ENCODE measurements around the gene YIF1A. TPM values are rescaled to one million over a fixed set of nuclear protein-coding genes. Genes with fewer than 3 reads are reported as not detected.
"Not testable (repeated sequence)": the region's sequence is repeated elsewhere in the genome, so short reads cannot be mapped to it uniquely, and the experiment has no call there.

The YIF1A gene
- total and polyA plus RNA-seq, 2 experiments from 2014 or later, result 222 to 259 TPM

DNA sequence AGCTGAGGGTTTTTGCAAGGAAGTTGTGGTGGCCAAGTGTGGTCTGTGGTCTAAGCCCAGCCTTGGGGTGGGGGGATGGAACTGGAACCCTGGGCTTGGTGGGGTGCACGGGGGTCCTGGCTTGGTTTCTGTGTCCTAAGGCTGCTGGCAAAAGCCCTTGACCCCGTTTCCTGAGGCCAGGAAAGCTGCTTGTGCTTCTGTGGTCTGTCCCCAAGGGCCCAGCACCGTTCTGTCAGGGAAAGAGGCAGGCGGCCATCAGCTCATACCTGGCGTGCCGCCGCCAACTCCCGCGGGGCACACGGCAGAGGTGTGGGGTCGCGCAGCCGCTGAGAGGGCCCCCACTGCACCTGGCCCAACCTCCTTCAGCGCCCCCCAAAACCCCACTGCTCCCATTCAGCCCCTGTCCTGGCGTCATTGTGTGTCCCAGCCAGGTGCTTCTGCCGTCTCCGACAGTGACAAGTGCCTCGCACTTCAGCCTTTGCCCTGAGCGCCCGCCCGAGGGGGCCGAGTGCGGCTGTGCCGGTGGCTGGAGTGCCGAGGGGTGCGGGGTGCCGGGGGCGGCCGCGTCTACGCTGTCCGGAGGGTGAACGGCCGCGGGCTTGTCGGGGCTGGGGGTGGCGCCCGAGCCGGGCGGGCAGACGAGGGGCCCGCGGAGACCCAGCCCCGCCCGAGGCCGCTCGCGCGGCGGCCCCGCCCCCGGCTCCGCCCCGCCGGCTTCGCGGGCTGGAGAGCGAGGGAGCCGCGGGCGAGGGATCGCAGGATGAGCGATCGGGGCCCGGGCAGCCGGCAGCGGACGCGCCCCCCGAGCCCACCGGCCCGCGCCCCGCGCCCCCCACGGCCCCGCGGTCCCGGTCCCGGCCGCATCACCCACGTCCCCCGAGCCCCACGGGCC is 11.2 kb downstream of the YIF1A start, which contains the start of gene CNIH2:
TSS of gene CNIH2 (plus strand) at position 705 of the 892 bp plus-strand sequence. CDS start 282 bp downstream, outside the sequence.
- H3F3A ChIP-seq (ENCODE audit: insufficient read depth), result peaks cover 15% of the 10 kb centered on the region
- H3K4me1 ChIP-seq (ENCODE audit: insufficient read depth), result no peaks in the 10 kb centered on the region
- peak within 1 kb of the TSS; percentile 61 for H3K4me2 ChIP-seq (ENCODE audit: unreplicated experiment)
- in situ Hi-C loops (cut with MboI), result no loop called here
- no peak for TF ChIP-seq EZH2 (IDR thresholded peaks at IDR 0.05; ENCODE audit: insufficient read depth, poor library complexity, severe bottlenecking)
- no peak for TF ChIP-seq EZH2phosphoT487 (IDR thresholded peaks at IDR 0.05; ENCODE audit: insufficient read depth, low read depth)
- WGBS, 2 experiments (ENCODE audit: low coverage in 1 of 2, low lambda C conversion rate in 2 of 2, missing lambda C conversion rate in 2 of 2), result 15 to 22% methylated on average over 30 to 31 of the region's 84 CpGs
- 0 out of 2 replicates have a peak, but pooled peaks cover 3% of the 10 kb centered on the region for H3K79me2 ChIP-seq (ENCODE audit: insufficient read depth)
- peak; percentile 62 for DNase-seq
- no peaks in the 10 kb centered on the region for H3K9me2 ChIP-seq (ENCODE audit: insufficient read depth)
- H3K9me3 ChIP-seq (ENCODE audit: low read depth), result no peaks in the 10 kb centered on the region
- H3K9ac ChIP-seq, result no peak within 1 kb of the TSS
- H2AFZ ChIP-seq, result no peak within 1 kb of the TSS
- H4K20me1 ChIP-seq (ENCODE audit: insufficient read depth), result no peaks in the 10 kb centered on the region
- no peak within 1 kb of the TSS for H3K27ac ChIP-seq
- peaks cover 10% of the 10 kb centered on the region; the same call in 1 of the 2 replicates for H3K36me3 ChIP-seq (ENCODE audit: low read depth)
- peak within 1 kb of the TSS; percentile 55; the same call in 1 of the 2 replicates for H3K4me3 ChIP-seq
- H3K27me3 ChIP-seq (replicated peaks; ENCODE audit: insufficient read depth), result no peaks in the 10 kb centered on the region

DNA sequence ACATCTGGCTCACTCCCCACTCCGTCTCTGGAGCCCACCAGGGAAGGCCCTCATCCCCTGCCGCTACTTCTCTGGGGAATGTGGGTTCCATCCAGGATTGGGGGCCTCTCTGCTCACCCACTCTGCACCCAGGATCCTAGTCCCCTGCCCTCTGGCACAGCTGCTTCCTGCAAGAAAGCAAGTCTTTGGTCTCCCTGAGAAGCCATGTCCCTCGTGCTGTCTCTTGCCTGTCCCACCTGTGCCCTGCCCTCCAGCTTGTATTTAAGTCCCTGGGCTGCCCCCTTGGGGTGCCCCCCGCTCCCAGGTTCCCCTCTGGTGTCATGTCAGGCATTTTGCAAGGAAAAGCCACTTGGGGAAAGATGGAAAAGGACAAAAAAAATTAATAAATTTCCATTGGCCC is 11.9 kb downstream of the YIF1A start:
- 66 to 72% methylated on average over 4 of the region's 4 CpGs for WGBS, 2 experiments (ENCODE audit: low coverage in 1 of 2, low lambda C conversion rate in 2 of 2, missing lambda C conversion rate in 2 of 2)

DNA sequence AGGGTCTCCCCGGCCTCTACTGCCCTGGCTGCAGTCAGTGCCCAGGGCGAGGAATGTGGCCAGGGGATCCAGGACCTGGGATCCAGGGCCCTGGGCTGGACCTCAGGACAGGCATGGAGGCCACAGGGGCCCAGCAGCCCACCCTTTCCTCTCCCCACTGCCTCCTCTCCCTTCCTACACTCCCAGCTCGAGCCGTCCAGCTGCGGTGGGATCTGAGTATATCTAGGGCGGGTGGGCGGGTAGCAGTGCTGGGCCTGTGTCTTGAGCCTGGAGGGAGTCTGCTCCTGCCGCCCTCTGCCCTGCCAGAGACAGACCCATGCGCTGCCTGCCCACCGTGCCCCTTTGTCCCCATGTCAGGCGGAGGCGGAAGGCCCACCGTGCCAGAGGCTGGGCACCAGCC is 12.3 kb downstream of the YIF1A start:
- H3K9me3 ChIP-seq (ENCODE audit: low read depth); DNase-seq; H3K27me3 ChIP-seq (replicated peaks; ENCODE audit: insufficient read depth); H3K36me3 ChIP-seq (ENCODE audit: low read depth); H3K4me2 ChIP-seq (ENCODE audit: unreplicated experiment); H3F3A ChIP-seq (ENCODE audit: insufficient read depth); H3K9me2 ChIP-seq (ENCODE audit: insufficient read depth); H3K4me3 ChIP-seq; H4K20me1 ChIP-seq (ENCODE audit: insufficient read depth); H2AFZ ChIP-seq; H3K27ac ChIP-seq; in situ Hi-C loops (cut with MboI); H3K9ac ChIP-seq; H3K4me1 ChIP-seq (ENCODE audit: insufficient read depth): not testable (repeated sequence)
- WGBS, 2 experiments (ENCODE audit: low coverage in 1 of 2, low lambda C conversion rate in 2 of 2, missing lambda C conversion rate in 2 of 2), result 65 to 68% methylated on average over 10 to 13 of the region's 13 CpGs
- H3K79me2 ChIP-seq (ENCODE audit: insufficient read depth), result peaks cover 14% of the 10 kb centered on the region

More for the DNA sequence above, 11.9 kb downstream of the YIF1A start:
- H3K4me3 ChIP-seq; H3K79me2 ChIP-seq (ENCODE audit: insufficient read depth); H3K36me3 ChIP-seq (ENCODE audit: low read depth); H3K27me3 ChIP-seq (replicated peaks; ENCODE audit: insufficient read depth); H3K4me2 ChIP-seq (ENCODE audit: unreplicated experiment); DNase-seq; H3K4me1 ChIP-seq (ENCODE audit: insufficient read depth); H2AFZ ChIP-seq; in situ Hi-C loops (cut with MboI); H3K9me3 ChIP-seq (ENCODE audit: low read depth); H3K27ac ChIP-seq; H3K9me2 ChIP-seq (ENCODE audit: insufficient read depth); H3K9ac ChIP-seq; H4K20me1 ChIP-seq (ENCODE audit: insufficient read depth): not testable (repeated sequence)
- peaks cover 14% of the 10 kb centered on the region for H3F3A ChIP-seq (ENCODE audit: insufficient read depth)

DNA sequence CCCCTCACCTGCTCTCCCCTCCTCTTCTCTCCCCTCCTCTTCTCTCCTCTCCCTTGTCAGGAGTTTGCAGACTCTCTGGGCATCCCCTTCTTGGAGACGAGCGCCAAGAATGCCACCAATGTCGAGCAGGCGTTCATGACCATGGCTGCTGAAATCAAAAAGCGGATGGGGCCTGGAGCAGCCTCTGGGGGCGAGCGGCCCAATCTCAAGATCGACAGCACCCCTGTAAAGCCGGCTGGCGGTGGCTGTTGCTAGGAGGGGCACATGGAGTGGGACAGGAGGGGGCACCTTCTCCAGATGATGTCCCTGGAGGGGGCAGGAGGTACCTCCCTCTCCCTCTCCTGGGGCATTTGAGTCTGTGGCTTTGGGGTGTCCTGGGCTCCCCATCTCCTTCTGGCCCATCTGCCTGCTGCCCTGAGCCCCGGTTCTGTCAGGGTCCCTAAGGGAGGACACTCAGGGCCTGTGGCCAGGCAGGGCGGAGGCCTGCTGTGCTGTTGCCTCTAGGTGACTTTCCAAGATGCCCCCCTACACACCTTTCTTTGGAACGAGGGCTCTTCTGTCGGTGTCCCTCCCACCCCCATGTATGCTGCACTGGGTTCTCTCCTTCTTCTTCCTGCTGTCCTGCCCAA is 12.8 kb downstream of the YIF1A start:
- Histone ChIP-seq H3K4me2 (ENCODE audit: unreplicated experiment) (no peak overlapping the region), H3K27me3 (replicated peaks; ENCODE audit: insufficient read depth) (no peaks in the 10 kb centered on the region), H3K79me2 (ENCODE audit: insufficient read depth) (peaks cover 19% of the 10 kb centered on the region), H3K4me3 (no peak overlapping the region), H4K20me1 (ENCODE audit: insufficient read depth) (no peaks in the 10 kb centered on the region), H3F3A (ENCODE audit: insufficient read depth) (peaks cover 4% of the 10 kb centered on the region), H3K36me3 (ENCODE audit: low read depth) (peaks cover 10% of the 10 kb centered on the region; the same call in 1 of the 2 replicates), H3K9ac (no peak overlapping the region), H2AFZ (no peak overlapping the region), H3K9me2 (ENCODE audit: insufficient read depth) (no peaks in the 10 kb centered on the region), H3K4me1 (ENCODE audit: insufficient read depth) (no peaks in the 10 kb centered on the region), H3K27ac (no peak overlapping the region), H3K9me3 (ENCODE audit: low read depth) (no peaks in the 10 kb centered on the region)
- in situ Hi-C loops (cut with MboI), result no loop called here
- TF ChIP-seq EZH2 (IDR thresholded peaks at IDR 0.05; ENCODE audit: insufficient read depth, poor library complexity, severe bottlenecking) (no peak), EZH2phosphoT487 (IDR thresholded peaks at IDR 0.05; ENCODE audit: insufficient read depth, low read depth) (no peak)
- WGBS, 2 experiments (ENCODE audit: low coverage in 1 of 2, low lambda C conversion rate in 2 of 2, missing lambda C conversion rate in 2 of 2), result 94 to 95% methylated on average over 14 of the region's 14 CpGs
- DNase-seq, result no peak
